Immature natural killer cell (primary cell): Measurements from ENCODE around the gene MAP2K4. TPM values are rescaled to one million over a fixed set of nuclear protein-coding genes. Genes with fewer than 3 reads are reported as not detected.

Source experiments
- DNase-seq, 3 donors: peaks; one replicate each; pipeline ENCODE4 v3.0.0; 2022; ENCODE audit warnings: mixed read lengths in 1 of 3
- H3K27ac Mint-ChIP-seq, 6 donors: one replicate each; pipeline ENCODE4 v1.8.0; 2020; ENCODE audit warnings: mixed read lengths in 6 of 6, mild to moderate bottlenecking in 5 of 6, inconsistent platforms in 4 of 6, moderate library complexity in 3 of 6
- H3K27me3 Mint-ChIP-seq, 3 donors: one replicate each; pipeline ENCODE4 v1.8.0; 2020 to 2021; ENCODE audit warnings: low read depth in 3 of 3, mild to moderate bottlenecking in 3 of 3, mixed read lengths in 3 of 3, moderate library complexity in 3 of 3, inconsistent platforms in 1 of 3
- H3K36me3 Mint-ChIP-seq, 3 donors: one replicate each; pipeline ENCODE4 v1.8.0; 2020; ENCODE audit warnings: mixed read lengths in 3 of 3, inconsistent platforms in 2 of 3, mild to moderate bottlenecking in 2 of 3
- H3K4me1 Mint-ChIP-seq, 2 donors: one replicate each; pipeline ENCODE4 v1.8.0; 2020; ENCODE audit warnings: inconsistent platforms in 2 of 2, mild to moderate bottlenecking in 2 of 2, mixed read lengths in 2 of 2, moderate library complexity in 1 of 2
- H3K4me3 Mint-ChIP-seq, 5 donors: one replicate each; pipeline ENCODE4 v1.8.0; 2020; ENCODE audit warnings: mild to moderate bottlenecking in 5 of 5, mixed read lengths in 5 of 5, inconsistent platforms in 3 of 5, moderate library complexity in 3 of 5
- H3K9me3 Mint-ChIP-seq, 6 donors: one replicate each; pipeline ENCODE4 v1.8.0; 2020; ENCODE audit warnings: mild to moderate bottlenecking in 6 of 6, mixed read lengths in 6 of 6, inconsistent platforms in 4 of 6, moderate library complexity in 3 of 6
- polyA plus RNA-seq, 3 donors: library from polyadenylated mRNA; unstranded; fragments of 300-500 nt; fragmentation: Illumina TruSeq; gene quantifications; one replicate each; pipeline ENCODE4 v1.2.3, GENCODE V29; 2021

Gene MAP2K4
- polyA plus RNA-seq, 3 donors from 2014 or later = 21.2 to 29.5 (median 26.2) TPM

- H3K27ac Mint-ChIP-seq = peak overlapping the region in 1 of 6 donors; percentile 13
- H3K4me1 Mint-ChIP-seq = peaks cover 23 to 49% of the 10 kb centered on the region in 2 donors
- no peaks in the 10 kb centered on the region for H3K9me3 Mint-ChIP-seq
- peaks cover 23 to 43% (median 38%) of the 10 kb centered on the region in 3 donors for H3K36me3 Mint-ChIP-seq
- no peak for DNase-seq
- H3K4me3 Mint-ChIP-seq = no peak overlapping the region
- H3K27me3 Mint-ChIP-seq = peaks cover 0 to 3% (median 0%) of the 10 kb centered on the region in 3 donors
These were observed 58.1 kb downstream of the MAP2K4 start for GRCh38 chr17:12078791-12079190.

- H3K4me1 Mint-ChIP-seq = peaks cover 42 to 52% of the 10 kb centered on the region in 2 donors
- H3K27me3 Mint-ChIP-seq = no peaks in the 10 kb centered on the region
- H3K4me3 Mint-ChIP-seq = no peak overlapping the region
- no peaks in the 10 kb centered on the region for H3K9me3 Mint-ChIP-seq
- DNase-seq = no peak
- peak overlapping the region in 3 of 6 donors; percentile 7 to 56 (median 45) for H3K27ac Mint-ChIP-seq
- H3K36me3 Mint-ChIP-seq = peaks cover 17 to 37% (median 28%) of the 10 kb centered on the region in 3 donors
These were observed 61.0 kb downstream of the MAP2K4 start for GRCh38 chr17:12081720-12082119.

GRCh38 chr17:12085076-12085949, 64.6 kb downstream of the MAP2K4 start:
- peaks cover 43 to 59% of the 10 kb centered on the region in 2 donors for H3K4me1 Mint-ChIP-seq
- no peaks in the 10 kb centered on the region for H3K9me3 Mint-ChIP-seq
- no peak for DNase-seq
- H3K36me3 Mint-ChIP-seq = peaks cover 5 to 16% (median 14%) of the 10 kb centered on the region in 3 donors
- H3K27me3 Mint-ChIP-seq = no peaks in the 10 kb centered on the region
- H3K4me3 Mint-ChIP-seq = no peak overlapping the region
- no peak overlapping the region for H3K27ac Mint-ChIP-seq

GRCh38 chr17:12088035-12088434, 67.4 kb downstream of the MAP2K4 start:
- Mint-ChIP-seq H3K4me1 (peaks cover 29 to 38% of the 10 kb centered on the region in 2 donors), H3K9me3 (no peaks in the 10 kb centered on the region), H3K36me3 (peaks cover 4 to 13% (median 10%) of the 10 kb centered on the region in 3 donors), H3K4me3 (no peak overlapping the region), H3K27me3 (no peaks in the 10 kb centered on the region), H3K27ac (peak overlapping the region in 1 of 6 donors; percentile 17)
- no peak for DNase-seq

- H3K4me3 Mint-ChIP-seq = no peak overlapping the region
- no peak for DNase-seq
- no peaks in the 10 kb centered on the region for H3K27me3 Mint-ChIP-seq
- no peaks in the 10 kb centered on the region for H3K9me3 Mint-ChIP-seq
- peaks cover 26 to 38% of the 10 kb centered on the region in 2 donors for H3K4me1 Mint-ChIP-seq
- peak overlapping the region in 1 of 6 donors; percentile 3 for H3K27ac Mint-ChIP-seq
- peaks cover 4 to 13% (median 10%) of the 10 kb centered on the region in 3 donors for H3K36me3 Mint-ChIP-seq
These were observed 69.2 kb downstream of the MAP2K4 start for GRCh38 chr17:12089809-12090384.

- Mint-ChIP-seq H3K36me3 (peaks cover 22 to 29% (median 23%) of the 10 kb centered on the region in 3 donors), H3K27ac (no peak overlapping the region), H3K27me3 (no peaks in the 10 kb centered on the region), H3K4me1 (peaks cover 0 to 8% of the 10 kb centered on the region in 2 donors), H3K4me3 (no peak overlapping the region), H3K9me3 (no peaks in the 10 kb centered on the region)
- DNase-seq = no peak
These were observed 73.7 kb downstream of the MAP2K4 start for GRCh38 chr17:12094336-12094735.

GRCh38 chr17:12095522-12095921, 74.8 kb downstream of the MAP2K4 start:
- no peak overlapping the region for H3K4me3 Mint-ChIP-seq
- H3K27me3 Mint-ChIP-seq = no peaks in the 10 kb centered on the region
- H3K9me3 Mint-ChIP-seq = no peaks in the 10 kb centered on the region
- peaks cover 16 to 30% (median 26%) of the 10 kb centered on the region in 3 donors for H3K36me3 Mint-ChIP-seq
- no peak for DNase-seq
- H3K4me1 Mint-ChIP-seq = peaks cover 0 to under 1% of the 10 kb centered on the region in 2 donors
- peak overlapping the region in 1 of 6 donors; percentile 26 for H3K27ac Mint-ChIP-seq

GRCh38 chr17:12097326-12097725, 76.6 kb downstream of the MAP2K4 start:
- Mint-ChIP-seq H3K4me3 (no peak overlapping the region), H3K27ac (no peak overlapping the region), H3K4me1 (peaks cover 0 to 1% of the 10 kb centered on the region in 2 donors), H3K27me3 (no peaks in the 10 kb centered on the region), H3K9me3 (no peaks in the 10 kb centered on the region), H3K36me3 (peaks cover 13 to 31% (median 31%) of the 10 kb centered on the region in 3 donors)
- DNase-seq = no peak

GRCh38 chr17:12098568-12098967, 77.9 kb downstream of the MAP2K4 start:
- Mint-ChIP-seq H3K27ac (no peak overlapping the region), H3K36me3 (peaks cover 13 to 36% (median 31%) of the 10 kb centered on the region in 3 donors), H3K4me1 (peaks cover 0 to 1% of the 10 kb centered on the region in 2 donors), H3K9me3 (no peaks in the 10 kb centered on the region), H3K27me3 (no peaks in the 10 kb centered on the region), H3K4me3 (no peak overlapping the region)
- no peak for DNase-seq

GRCh38 chr17:12099412-12099811, 78.7 kb downstream of the MAP2K4 start:
- Mint-ChIP-seq H3K9me3 (no peaks in the 10 kb centered on the region), H3K4me1 (peaks cover under 1 to 1% of the 10 kb centered on the region in 2 donors)

GRCh38 chr17:12104831-12105230, 84.2 kb downstream of the MAP2K4 start:
- Mint-ChIP-seq H3K27me3 (peaks cover 0 to 3% (median 0%) of the 10 kb centered on the region in 3 donors), H3K9me3 (no peaks in the 10 kb centered on the region), H3K27ac (no peak overlapping the region), H3K4me3 (no peak overlapping the region), H3K4me1 (peaks cover 1 to 12% of the 10 kb centered on the region in 2 donors), H3K36me3 (peaks cover 0 to 21% (median 16%) of the 10 kb centered on the region in 3 donors)
- DNase-seq = no peak

More at GRCh38 chr17:12099412-12099811, 78.7 kb downstream of the MAP2K4 start:
- Mint-ChIP-seq H3K27ac (no peak overlapping the region), H3K36me3 (peaks cover 13 to 37% (median 31%) of the 10 kb centered on the region in 3 donors), H3K27me3 (no peaks in the 10 kb centered on the region), H3K4me3 (no peak overlapping the region)
- DNase-seq = no peak

- H3K27ac Mint-ChIP-seq = no peak overlapping the region
These were observed 87.2 kb downstream of the MAP2K4 start for GRCh38 chr17:12107905-12108304.

GRCh38 chr17:12110906-12111305, 90.2 kb downstream of the MAP2K4 start:
- Mint-ChIP-seq H3K27ac (peak overlapping the region in 1 of 6 donors; percentile 32), H3K36me3 (peaks cover 20 to 46% (median 36%) of the 10 kb centered on the region in 3 donors), H3K9me3 (no peaks in the 10 kb centered on the region), H3K27me3 (no peaks in the 10 kb centered on the region), H3K4me3 (no peak overlapping the region), H3K4me1 (peaks cover 0 to 13% of the 10 kb centered on the region in 2 donors)
- DNase-seq = no peak

More at GRCh38 chr17:12107905-12108304, 87.2 kb downstream of the MAP2K4 start:
- Mint-ChIP-seq H3K27me3 (peaks cover 0 to 3% (median 0%) of the 10 kb centered on the region in 3 donors), H3K4me3 (no peak overlapping the region), H3K9me3 (no peaks in the 10 kb centered on the region), H3K36me3 (peaks cover 5 to 21% (median 20%) of the 10 kb centered on the region in 3 donors), H3K4me1 (peaks cover 0 to 12% of the 10 kb centered on the region in 2 donors)
- no peak for DNase-seq

GRCh38 chr17:12113156-12113555, 92.5 kb downstream of the MAP2K4 start:
- Mint-ChIP-seq H3K9me3 (no peaks in the 10 kb centered on the region), H3K27ac (no peak overlapping the region), H3K36me3 (peaks cover 33 to 63% (median 47%) of the 10 kb centered on the region in 3 donors), H3K27me3 (no peaks in the 10 kb centered on the region), H3K4me1 (peaks cover 0 to 9% of the 10 kb centered on the region in 2 donors), H3K4me3 (no peak overlapping the region)
- no peak for DNase-seq
